ENCODE data around the gene KRCC1. TPM values are rescaled to one million over a fixed set of nuclear protein-coding genes. Genes with fewer than 3 reads are reported as not detected.
"Not testable (repeated sequence)": the region's sequence is repeated elsewhere in the genome, so short reads cannot be mapped to it uniquely, and the experiment has no call there.

KRCC1 gene
- total RNA-seq, 1 donor: 6.7 TPM

- DNase-seq (ENCODE audit: low read depth in 2 of 3, low spot score in 2 of 3): no peak
Observed at GRCh38 chr2:88006912-88007439, 48.6 kb downstream of the KRCC1 start.

- no peak for DNase-seq (ENCODE audit: low read depth in 2 of 3, low spot score in 2 of 3)
Observed at GRCh38 chr2:88005776-88006175, 49.8 kb downstream of the KRCC1 start.

- DNase-seq (ENCODE audit: low read depth in 2 of 3, low spot score in 2 of 3): peak in 1 of 3 donors; percentile 31
Observed at GRCh38 chr2:88003074-88003755, 52.4 kb downstream of the KRCC1 start.

GRCh38 chr2:88002359-88002707 is 53.2 kb downstream of the KRCC1 start:
- DNase-seq (ENCODE audit: low read depth in 2 of 3, low spot score in 2 of 3): no peak

- DNase-seq (ENCODE audit: low read depth in 2 of 3, low spot score in 2 of 3): not testable (repeated sequence)
Observed at GRCh38 chr2:88000474-88000873, 55.1 kb downstream of the KRCC1 start.

GRCh38 chr2:87996570-87996969 is 59.0 kb downstream of the KRCC1 start:
- DNase-seq (ENCODE audit: low read depth in 2 of 3, low spot score in 2 of 3): no peak

GRCh38 chr2:87995756-87996155 is 59.8 kb downstream of the KRCC1 start:
- no peak for DNase-seq (ENCODE audit: low read depth in 2 of 3, low spot score in 2 of 3)

- DNase-seq (ENCODE audit: low read depth in 2 of 3, low spot score in 2 of 3): not testable (repeated sequence)
Observed at GRCh38 chr2:87994304-87994850, 61.2 kb downstream of the KRCC1 start.

- not testable (repeated sequence) for DNase-seq (ENCODE audit: low read depth in 2 of 3, low spot score in 2 of 3)
Observed at GRCh38 chr2:87992569-87992968, 63.0 kb downstream of the KRCC1 start.

GRCh38 chr2:87987473-87987872 is 68.1 kb downstream of the KRCC1 start:
- not testable (repeated sequence) for DNase-seq (ENCODE audit: low read depth in 2 of 3, low spot score in 2 of 3)

GRCh38 chr2:87985902-87986301 is 69.7 kb downstream of the KRCC1 start:
- not testable (repeated sequence) for DNase-seq (ENCODE audit: low read depth in 2 of 3, low spot score in 2 of 3)

- DNase-seq (ENCODE audit: low read depth in 2 of 3, low spot score in 2 of 3): not testable (repeated sequence)
Observed at GRCh38 chr2:87981182-87981581, 74.4 kb downstream of the KRCC1 start.

Small RNA genes within 50 kb of the gene (small RNA-seq; reads per million reads assigned to genes)
- gene MIR4780 (not detected), gene RNU2-63P (422 reads per million, percentile 99 among the genes with 10 or more reads in this experiment)

Other genes starting within 250 kb of the KRCC1 start
- gene RGPD2, start 230.0 kb downstream of the KRCC1 start, total RNA-seq: 1.9 TPM
- under 0.01 TPM for gene RNU2-63P, start 39.2 kb downstream of the KRCC1 start, total RNA-seq
- not detected for gene SMYD1, start 12.0 kb upstream of the KRCC1 start, total RNA-seq
- gene FABP1, start 72.3 kb upstream of the KRCC1 start, total RNA-seq: not detected
- gene THNSL2, start 114.6 kb upstream of the KRCC1 start, total RNA-seq: 3.0 TPM

All from hematopoietic multipotent progenitor cell (in vitro differentiated cells).